NCI-H1436 (cell line): ENCODE measurements around the gene ADD1.

Experiments
- DNase-seq: peaks from one replicate; lab custom pipeline; 2025; lab: John Stamatoyannopoulos, UW

The ADD1 gene

DNA sequence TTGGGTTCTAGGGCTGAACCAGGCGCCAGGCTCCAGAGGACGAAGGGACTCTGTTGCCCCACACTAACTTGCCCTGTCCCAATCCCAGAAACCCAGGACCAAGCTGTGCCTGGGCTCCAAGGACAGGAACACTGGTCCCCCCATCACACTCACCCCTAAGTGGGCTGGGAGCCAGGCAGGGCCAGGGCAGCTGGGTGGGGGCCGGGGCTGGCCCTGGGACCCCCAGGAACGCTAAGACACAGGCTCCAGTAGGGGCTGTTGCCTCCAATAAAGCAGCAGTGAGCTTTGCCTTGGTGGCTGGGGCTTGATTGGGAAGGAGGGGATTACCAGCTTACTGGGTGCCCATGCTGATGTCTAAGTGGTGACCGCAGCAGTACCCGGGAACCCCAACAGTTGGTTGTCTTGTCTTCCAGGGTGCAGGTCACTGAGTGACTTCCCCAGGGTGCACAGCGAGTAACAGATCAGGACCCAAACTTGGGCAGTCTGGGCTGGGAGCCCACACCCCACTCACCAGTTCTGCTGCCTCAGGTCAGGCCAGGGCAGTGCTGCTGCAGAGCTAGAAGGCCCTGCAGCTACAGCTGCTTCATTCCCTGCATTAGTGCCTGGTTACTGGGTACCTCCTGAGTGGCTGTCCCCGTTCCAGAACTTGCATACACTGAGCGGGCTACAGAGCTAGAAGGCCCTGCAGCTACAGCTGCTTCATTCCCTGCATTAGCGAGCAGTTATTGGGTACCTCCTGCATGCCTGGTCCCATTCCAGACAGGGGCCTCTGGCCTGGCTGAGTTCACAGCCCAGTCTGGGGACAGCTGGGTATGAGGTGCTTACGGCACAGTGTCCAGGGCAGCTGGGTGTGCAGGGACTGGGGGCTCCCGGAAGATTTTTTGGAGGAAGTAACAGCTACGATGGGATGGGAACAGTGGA is 9.4 kb upstream of the ADD1 start:
- no peak for DNase-seq

GRCh38 chr4:2835978-2836377 is 7.7 kb upstream of the ADD1 start:
- no peak for DNase-seq

- no peak for DNase-seq
Measured at GRCh38 chr4:2836391-2836859, 7.2 kb upstream of the ADD1 start.

GRCh38 chr4:2837110-2837903 is 6.3 kb upstream of the ADD1 start:
- no peak for DNase-seq

- no peak for DNase-seq
Measured at GRCh38 chr4:2837904-2838496, 5.6 kb upstream of the ADD1 start.

- DNase-seq = no peak
Measured at GRCh38 chr4:2839060-2839459, 4.6 kb upstream of the ADD1 start.

GRCh38 chr4:2842687-2843262 is 869 bp upstream of the ADD1 start:
- DNase-seq = no peak

DNA sequence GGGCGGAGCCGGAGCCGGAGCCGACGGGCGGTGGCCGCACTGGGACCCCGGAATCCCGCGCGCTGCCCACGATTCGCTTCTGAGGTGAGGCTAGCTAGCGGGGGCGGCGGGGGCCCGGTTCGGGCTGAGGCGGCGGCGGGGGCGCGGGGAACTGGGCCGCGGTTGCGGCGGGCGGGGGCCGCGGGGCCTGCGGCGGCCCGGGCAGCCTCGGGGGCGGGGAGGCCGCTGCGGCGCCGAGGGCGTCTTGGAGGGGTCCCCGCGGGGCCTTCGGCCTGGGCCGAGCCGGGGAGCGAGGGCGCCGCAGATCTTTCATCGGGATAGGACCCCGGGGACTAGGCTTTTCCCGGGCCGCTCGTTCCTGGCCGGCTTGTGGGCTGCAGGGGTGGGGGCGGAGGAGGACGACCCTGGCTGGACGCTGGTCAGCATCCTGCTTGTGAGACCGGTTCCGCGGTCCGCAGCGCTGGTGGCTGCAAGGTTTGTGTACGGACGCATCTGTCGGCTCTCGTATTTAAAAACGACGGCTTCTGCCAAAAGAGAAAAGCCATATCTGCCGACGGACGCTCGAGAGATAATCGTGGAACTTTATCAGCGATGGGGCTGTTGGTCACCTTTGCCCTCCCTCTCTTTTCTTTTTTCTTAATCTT is 419 bp downstream of the ADD1 start:
- no peak for DNase-seq

GRCh38 chr4:2846172-2846571 is 2.5 kb downstream of the ADD1 start:
- no peak for DNase-seq

GRCh38 chr4:2847302-2847871 is 3.7 kb downstream of the ADD1 start:
- no peak for DNase-seq

GRCh38 chr4:2848449-2848848 is 4.8 kb downstream of the ADD1 start:
- no peak for DNase-seq

DNA sequence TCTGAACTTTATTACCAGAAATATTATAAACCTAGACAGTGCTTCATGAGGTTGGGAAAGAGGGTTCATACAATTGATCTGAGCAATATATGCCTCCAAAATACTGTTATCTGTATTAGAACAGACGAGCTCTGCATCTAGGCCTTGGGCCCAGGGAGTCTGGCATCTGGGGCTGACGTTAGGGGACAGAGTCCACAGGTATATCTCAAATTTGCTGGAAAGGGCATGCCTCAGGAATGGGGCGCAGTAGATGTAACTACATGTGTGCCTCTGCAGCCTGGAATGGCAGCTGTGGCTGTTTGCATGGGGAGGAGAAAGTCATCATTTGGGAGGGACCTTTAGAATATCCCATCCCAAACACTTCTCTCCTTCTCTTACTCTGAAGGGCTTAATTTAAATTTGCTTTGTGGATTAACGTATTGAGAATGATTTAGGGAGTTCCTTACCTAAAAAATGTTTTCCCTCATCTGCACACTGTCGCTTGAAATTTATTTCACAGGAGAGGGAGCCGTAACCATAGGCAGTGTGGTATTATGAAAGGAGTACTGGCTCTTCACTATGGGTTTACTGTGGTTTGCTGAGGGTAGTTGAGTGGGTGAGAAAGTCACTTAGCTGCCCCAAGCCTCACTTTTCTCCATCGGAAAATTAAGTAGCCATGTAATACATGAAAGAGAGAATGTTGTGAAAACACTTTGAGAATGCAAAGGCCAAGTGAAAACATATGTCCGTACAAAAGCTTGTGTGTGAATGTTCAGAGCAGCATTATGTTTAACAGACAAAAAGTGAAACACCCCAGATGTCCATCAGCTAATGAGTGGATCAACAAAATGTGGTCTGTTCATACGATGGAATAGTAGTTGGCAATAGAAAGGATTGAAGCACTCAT is 5.9 kb downstream of the ADD1 start:
- no peak for DNase-seq

DNA sequence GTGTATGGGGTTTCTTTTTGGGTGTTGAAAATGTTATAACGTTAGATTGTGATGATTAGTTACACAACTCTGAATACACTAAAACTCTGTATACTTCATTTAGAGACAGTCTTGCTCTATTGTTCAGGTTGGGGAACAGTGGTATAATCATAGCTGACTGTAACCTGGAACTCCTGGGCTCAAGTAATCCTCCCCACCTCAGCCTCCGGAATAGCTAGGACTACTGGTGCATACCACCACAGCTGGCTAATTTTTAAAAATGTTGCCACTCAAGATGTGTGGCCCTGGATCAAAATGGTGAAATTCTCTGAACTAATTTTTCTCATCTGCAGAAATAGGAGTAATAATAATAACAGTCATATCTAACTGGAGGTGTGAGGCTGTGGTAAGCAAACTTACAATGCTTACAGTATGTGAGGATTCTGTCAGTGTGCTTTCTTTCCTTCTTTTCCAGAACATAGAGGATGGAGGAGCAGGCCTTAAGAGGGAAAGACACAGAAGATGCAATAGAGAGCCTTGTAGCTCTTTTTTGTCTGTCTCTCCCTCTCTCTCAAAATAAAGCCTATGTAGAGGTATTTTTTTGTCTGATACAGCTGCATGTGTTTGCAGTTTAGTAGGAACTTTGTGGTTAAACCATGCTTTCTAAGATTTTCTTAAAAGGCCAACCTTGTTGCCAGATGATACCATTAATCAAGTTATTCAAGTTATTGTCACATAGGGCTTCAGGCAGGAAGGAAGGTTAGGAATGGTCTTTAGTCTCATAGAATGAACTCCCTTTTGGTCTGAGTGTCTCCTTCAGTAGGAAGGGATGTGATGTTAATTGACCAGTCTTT is 7.5 kb downstream of the ADD1 start:
- DNase-seq = no peak

- no peak for DNase-seq
Measured at GRCh38 chr4:2852481-2852921, 8.9 kb downstream of the ADD1 start.

GRCh38 chr4:2855584-2855983 is 11.9 kb downstream of the ADD1 start:
- no peak for DNase-seq

DNA sequence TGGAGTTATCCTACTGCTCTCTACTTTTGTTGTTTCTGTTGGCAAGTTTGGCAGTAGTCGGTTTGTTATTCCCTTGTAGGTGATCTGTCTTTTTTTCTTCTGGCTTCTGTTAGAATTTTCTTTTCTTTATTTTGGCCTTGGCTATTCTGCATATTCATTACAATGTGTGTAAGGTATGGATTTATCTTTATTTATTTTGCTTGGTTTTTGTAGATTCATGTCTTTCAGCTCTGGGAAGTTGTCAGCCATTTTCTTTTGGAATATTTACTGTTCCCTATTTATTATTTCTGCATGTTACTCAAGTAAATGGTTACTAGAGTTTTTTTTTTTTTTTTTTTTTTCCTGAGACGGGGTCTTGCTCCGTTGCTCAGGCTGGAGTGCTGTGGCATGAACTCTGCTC is 12.6 kb downstream of the ADD1 start:
- no peak for DNase-seq

- no peak for DNase-seq
Measured at GRCh38 chr4:2857349-2857927, 13.8 kb downstream of the ADD1 start.

DNA sequence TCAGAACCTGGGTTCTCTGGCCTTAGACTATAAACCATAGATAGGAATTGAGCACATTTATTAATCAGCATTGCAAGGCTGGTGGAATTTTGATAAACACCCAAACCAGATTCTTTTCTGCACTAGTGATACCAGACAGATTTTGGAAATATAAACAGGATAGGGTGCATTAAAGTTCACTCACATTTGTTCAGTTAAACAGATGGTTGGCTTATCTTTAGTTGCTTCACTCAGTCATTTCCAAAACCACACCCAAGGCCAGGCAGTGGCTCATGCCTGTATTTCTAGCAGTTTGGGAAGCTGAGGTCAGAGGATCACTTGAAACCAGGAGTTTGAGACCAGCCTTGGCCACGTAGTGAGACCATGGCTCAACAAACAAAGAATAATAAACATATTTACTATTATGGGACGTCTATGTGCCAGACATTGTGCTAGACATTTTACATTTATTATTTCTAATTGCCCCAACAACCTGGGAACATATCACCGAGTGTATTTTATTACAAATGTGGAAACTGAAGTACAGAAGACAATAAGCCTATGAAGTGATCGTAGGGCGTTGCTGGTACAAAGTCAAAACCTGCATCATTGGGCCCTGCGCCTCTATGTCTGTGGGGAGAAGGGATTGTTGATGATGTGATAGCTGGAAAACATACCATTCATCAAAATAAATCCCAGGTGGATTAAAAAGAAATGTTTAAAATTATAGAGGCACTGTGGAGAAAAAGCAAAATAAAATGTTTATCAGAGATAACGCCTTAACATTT is 15.0 kb downstream of the ADD1 start:
- no peak for DNase-seq
